H9 (cell line): ENCODE results near the gene KANSL1. TPM values are rescaled to one million over a fixed set of nuclear protein-coding genes. Genes with fewer than 3 reads are reported as not detected.
A peak's percentile ranks its signal among the peaks of the same experiment; 100 is the strongest.

Experiments
- DNase-seq: peaks from one replicate; pipeline ENCODE4 v3.0.0-alpha.2; 2017
- H2AFZ ChIP-seq: one replicate; pipeline ENCODE4 v1.6.1; 2013; ENCODE audit warnings: mild to moderate bottlenecking, low read length, control low read depth, moderate library complexity
- H2AK5ac ChIP-seq: 2 replicates; pipeline ENCODE4 v1.6.1; 2013; ENCODE audit warnings: low read length, control low read depth, mixed read lengths; ENCODE audit not compliant: insufficient read length
- H2BK120ac ChIP-seq: one replicate; pipeline ENCODE4 v1.6.1; 2013; ENCODE audit warnings: low read depth, mild to moderate bottlenecking, low read length, control low read depth, inconsistent platforms; ENCODE audit not compliant: poor library complexity, severe bottlenecking
- H2BK12ac ChIP-seq: 2 replicates; pipeline ENCODE4 v1.6.1; 2013; ENCODE audit warnings: low read length, control low read depth, mixed read lengths, low read depth; ENCODE audit not compliant: insufficient read length
- H2BK15ac ChIP-seq: 2 replicates; pipeline ENCODE4 v1.6.1; 2013; ENCODE audit warnings: low read depth, low read length, control low read depth
- H2BK20ac ChIP-seq: one replicate; pipeline ENCODE4 v1.6.1; 2013; ENCODE audit warnings: low read depth, mild to moderate bottlenecking, low read length, control low read depth, inconsistent platforms; ENCODE audit not compliant: poor library complexity, severe bottlenecking
- H2BK5ac ChIP-seq: 2 replicates; pipeline ENCODE4 v1.6.1; 2013; ENCODE audit warnings: low read length, control low read depth, mixed read lengths; ENCODE audit not compliant: insufficient read length
- H3K14ac ChIP-seq: 2 replicates; pipeline ENCODE4 v1.6.1; 2013; ENCODE audit warnings: low read length, control low read depth; ENCODE audit not compliant: insufficient read depth
- H3K18ac ChIP-seq: 2 replicates; pipeline ENCODE4 v1.6.1; 2013; ENCODE audit warnings: low read depth, mild to moderate bottlenecking, mixed read lengths, low read length, control low read depth; ENCODE audit not compliant: insufficient read length
- H3K23ac ChIP-seq: 2 replicates; pipeline ENCODE4 v1.6.1; 2013; ENCODE audit warnings: low read length, control low read depth, mixed read lengths, low read depth; ENCODE audit not compliant: insufficient read length
- H3K23me2 ChIP-seq: 2 replicates; pipeline ENCODE4 v1.6.1; 2013; ENCODE audit warnings: low read depth, mild to moderate bottlenecking, mixed read lengths, low read length, control low read depth; ENCODE audit not compliant: insufficient read length, poor library complexity, severe bottlenecking
- H3K27ac ChIP-seq: 2 replicates; pipeline ENCODE4 v1.5.1; 2013; ENCODE audit warnings: low read length, control low read depth, mixed read lengths, low read depth; ENCODE audit not compliant: insufficient read length
- H3K27me3 ChIP-seq: 2 replicates; pipeline ENCODE4 v1.6.1; 2013; ENCODE audit warnings: low read length, control low read depth, inconsistent platforms; ENCODE audit not compliant: insufficient read depth
- H3K4ac ChIP-seq: 2 replicates; pipeline ENCODE4 v1.6.1; 2013; ENCODE audit warnings: low read depth, mild to moderate bottlenecking, control low read depth, inconsistent platforms, low read length, moderate library complexity
- H3K4me1 ChIP-seq: 2 replicates; pipeline ENCODE4 v1.6.1; 2013; ENCODE audit warnings: low read length, control low read depth, inconsistent platforms; ENCODE audit not compliant: insufficient read depth
- H3K4me2 ChIP-seq: 2 replicates; pipeline ENCODE4 v1.6.1; 2013; ENCODE audit warnings: low read length, control low read depth, mixed read lengths; ENCODE audit not compliant: insufficient read length, insufficient read depth
- H3K56ac ChIP-seq: 2 replicates; pipeline ENCODE4 v1.6.1; 2013; ENCODE audit warnings: low read depth, mild to moderate bottlenecking, mixed read lengths, low read length, control low read depth; ENCODE audit not compliant: insufficient read length
- H3K79me1 ChIP-seq: 2 replicates; pipeline ENCODE4 v1.6.1; 2013; ENCODE audit warnings: low read depth, mild to moderate bottlenecking, moderate library complexity, low read length, control low read depth, inconsistent platforms; ENCODE audit not compliant: insufficient read depth, poor library complexity, severe bottlenecking
- H3K79me2 ChIP-seq: 2 replicates; pipeline ENCODE4 v1.6.1; 2013; ENCODE audit warnings: low read length, control low read depth, inconsistent platforms; ENCODE audit not compliant: insufficient read depth
- H3K9ac ChIP-seq: 2 replicates; pipeline ENCODE4 v1.6.1; 2013; ENCODE audit warnings: low read length, control low read depth, mixed read lengths; ENCODE audit not compliant: insufficient read length; ENCODE audit errors: extremely low read depth
- H3K9me3 ChIP-seq: one replicate; pipeline ENCODE4 v1.6.1; 2013; ENCODE audit warnings: low read depth, low read length, inconsistent platforms; ENCODE audit not compliant: control insufficient read depth
- H3T11ph ChIP-seq: one replicate; pipeline ENCODE4 v1.6.1; 2013; ENCODE audit warnings: mild to moderate bottlenecking, low read length, control low read depth, inconsistent platforms
- H4K20me1 ChIP-seq: one replicate; pipeline ENCODE4 v1.6.1; 2013; ENCODE audit not compliant: control insufficient read depth, insufficient read length, insufficient read depth
- H4K5ac ChIP-seq: 2 replicates; pipeline ENCODE4 v1.6.1; 2013; ENCODE audit warnings: low read depth, mild to moderate bottlenecking, mixed read lengths, low read length, control low read depth; ENCODE audit not compliant: insufficient read length
- H4K8ac ChIP-seq: replicated peaks from 2 replicates; pipeline ENCODE4 v1.6.1; 2013; ENCODE audit warnings: low read length, control low read depth, mixed read lengths, low read depth; ENCODE audit not compliant: insufficient read length
- H4K91ac ChIP-seq: 2 replicates; pipeline ENCODE4 v1.6.1; 2013; ENCODE audit warnings: low read depth, mild to moderate bottlenecking, moderate library complexity, mixed read lengths, low read length, control low read depth; ENCODE audit not compliant: insufficient read length
- H3K27ac Mint-ChIP-seq, 3 experiments: 2 replicates in 2 of 3; 3 replicates in 1 of 3; pipeline ENCODE4 v1.8.0; 2020 to 2021; ENCODE audit warnings: mixed read lengths in 3 of 3, mild to moderate bottlenecking in 1 of 3, moderate library complexity in 1 of 3
- H3K27me3 Mint-ChIP-seq: 2 replicates; pipeline ENCODE4 v1.8.0; 2021; ENCODE audit warnings: low read depth, mild to moderate bottlenecking, moderate library complexity, mixed read lengths
- H3K36me3 Mint-ChIP-seq, 3 experiments: 2 replicates in 2 of 3; 3 replicates in 1 of 3; pipeline ENCODE4 v1.8.0; 2020 to 2021; ENCODE audit warnings: low read depth in 3 of 3, mixed read lengths in 3 of 3; ENCODE audit not compliant: insufficient read depth in 1 of 3
- H3K4me1 Mint-ChIP-seq, 2 experiments: 2 replicates each; pipeline ENCODE4 v1.8.0; 2020; ENCODE audit warnings: mixed read lengths in 2 of 2
- H3K4me3 Mint-ChIP-seq, 2 experiments: 2 replicates in 1 of 2; 3 replicates in 1 of 2; pipeline ENCODE4 v1.8.0; 2020 to 2021; ENCODE audit warnings: mild to moderate bottlenecking in 2 of 2, mixed read lengths in 2 of 2, moderate library complexity in 1 of 2
- H3K9me3 Mint-ChIP-seq, 2 experiments: 2 replicates in 1 of 2; 3 replicates in 1 of 2; pipeline ENCODE4 v1.8.0; 2020; ENCODE audit warnings: mild to moderate bottlenecking in 2 of 2, mixed read lengths in 2 of 2, moderate library complexity in 1 of 2
- CTCF ChIP-seq: fragments of 200-600 bp; sonication (generic); conservative IDR thresholded peaks from 3 replicates; pipeline ENCODE4 v1.8.0; 2021; ENCODE audit warnings: antibody characterized with exemption, mild to moderate bottlenecking
- total RNA-seq: library from RNA; stranded (reverse); gene quantifications from 2 replicates; pipeline ENCODE4 v1.2.1, GENCODE V29; 2021

Gene KANSL1
- total RNA-seq, 1 experiment from 2014 or later, result 114 TPM

- Histone ChIP-seq H3K79me2 (peaks cover 66% of the 10 kb centered on the region), H3K14ac (no peak overlapping the region), H2AK5ac (no peak overlapping the region), H3K4me1 (no peaks in the 10 kb centered on the region; the same call in 1 of the 2 replicates), H2BK5ac (no peak overlapping the region), H2AFZ (no peak overlapping the region), H3K18ac (no peak overlapping the region), H3K23ac (no peak overlapping the region), H4K20me1 (no peaks in the 10 kb centered on the region), H3T11ph (no peak overlapping the region), H4K8ac (no peak overlapping the region), H3K23me2 (no peaks in the 10 kb centered on the region), H3K27me3 (no peaks in the 10 kb centered on the region), H3K9ac (no peak overlapping the region), H3K9me3 (no peaks in the 10 kb centered on the region), H4K91ac (no peak overlapping the region), H3K4ac (no peak overlapping the region), H2BK20ac (no peak overlapping the region), H2BK12ac (no peak overlapping the region), H4K5ac (no peak overlapping the region), H3K56ac (no peak overlapping the region), H3K27ac (no peak overlapping the region), H2BK15ac (no peak overlapping the region), H2BK120ac (no peak overlapping the region), H3K79me1 (peaks cover 3% of the 10 kb centered on the region), H3K4me2 (no peak overlapping the region)
- no peak for TF ChIP-seq CTCF
- no peaks in the 10 kb centered on the region for H3K27me3 Mint-ChIP-seq
- H3K27ac Mint-ChIP-seq, result peak overlapping the region in 1 of 3 experiments; percentile 18; a peak in 2 of 7 replicates
- peaks cover 53 to 69% of the 10 kb centered on the region in 2 experiments for H3K4me1 Mint-ChIP-seq
- no peak overlapping the region for H3K4me3 Mint-ChIP-seq
- H3K9me3 Mint-ChIP-seq, result no peaks in the 10 kb centered on the region
- DNase-seq, result no peak
- H3K36me3 Mint-ChIP-seq, result peaks cover 0 to 8% (median 2%) of the 10 kb centered on the region in 3 experiments; a peak in 3 of 7 replicates
These were observed 56.4 kb downstream of the KANSL1 start for GRCh38 chr17:46136820-46137219.
